Transverse colon (tissue), 4 donors: ENCODE measurements around the gene ARHGAP31. TPM values are rescaled to one million over a fixed set of nuclear protein-coding genes. Genes with fewer than 3 reads are reported as not detected.

Experiments used
- DNase-seq: peaks from one replicate; pipeline ENCODE4 v3.0.0-alpha.2; 2019
- H3K27ac ChIP-seq, 4 donors: fragments of 200-600 bp; sonication (generic); 2 replicates each; pipeline ENCODE4 v1.5.1; 2016 to 2018; ENCODE audit warnings: inconsistent platforms in 4 of 4
- H3K27me3 ChIP-seq: fragments of 200-600 bp; sonication (generic); 2 replicates; pipeline ENCODE4 v1.5.1; 2017; ENCODE audit warnings: inconsistent platforms
- H3K36me3 ChIP-seq, 4 donors: fragments of 200-600 bp; sonication (generic); 2 replicates each; pipeline ENCODE4 v1.5.1; 2017 to 2019; ENCODE audit warnings: inconsistent platforms in 4 of 4
- H3K4me1 ChIP-seq, 4 donors: fragments of 200-600 bp; sonication (generic); 2 replicates each; pipeline ENCODE4 v1.5.1; 2017 to 2020; ENCODE audit warnings: inconsistent platforms in 4 of 4
- H3K4me3 ChIP-seq, 4 donors: fragments of 200-600 bp; sonication (generic); 1 replicate in 1 of 4; 2 replicates in 3 of 4; pipeline versions ENCODE4 v1.5.1 to v1.6.1; 2017 to 2019; ENCODE audit warnings: inconsistent platforms in 4 of 4
- H3K9me3 ChIP-seq, 2 donors: fragments of 200-600 bp; sonication (generic); 2 replicates each; pipeline ENCODE4 v1.5.1; 2017 to 2019; ENCODE audit warnings: inconsistent platforms in 2 of 2
- CTCF ChIP-seq, 5 experiments: fragments of 200-600 bp in 3 of 5; fragments of 450-650 bp in 2 of 5; sonication (generic) in 3 of 5; IDR thresholded peaks; 1 replicate in 2 of 5; 2 replicates in 3 of 5; pipeline ENCODE4 v1.5.1; 2016 to 2017; ENCODE audit warnings: antibody characterized with exemption in 5 of 5, inconsistent platforms in 3 of 5, mild to moderate bottlenecking in 2 of 5, moderate library complexity in 1 of 5
- EP300 ChIP-seq: sonication (generic); formaldehyde crosslinking; IDR thresholded peaks from one replicate; pipeline ENCODE4 v1.6.1; 2017; ENCODE audit warnings: antibody characterized with exemption, low read depth
- POLR2A ChIP-seq: fragments of 450-650 bp; IDR thresholded peaks from one replicate; pipeline ENCODE4 v1.6.1; 2016; ENCODE audit warnings: antibody characterized with exemption, mild to moderate bottlenecking, moderate library complexity
- POLR2AphosphoS5 ChIP-seq, 3 donors: sonication (generic); formaldehyde crosslinking; IDR thresholded peaks; one replicate each; pipeline ENCODE4 v1.6.1; 2016; ENCODE audit warnings: antibody characterized with exemption in 3 of 3
- WGBS, 2 donors: methylation state at CpG; one replicate each; pipeline ENCODE4 v1.1.5; 2018; ENCODE audit warnings: low coverage in 1 of 2; 5-methylcytosine and 5-hydroxymethylcytosine counted together
- in situ Hi-C, 4 donors: fragments of 200-750 bp; cut with MboI; loops; one replicate each; pipeline versions ENCODE4 v1.15.0 to v1.15.1; 2017; ENCODE audit warnings: low sequenced_read_pairs in 3 of 4, low pct_ligation_motif_present in 1 of 4, low pct_unique_long_range_greater_than_20kb in 1 of 4
- intact Hi-C: fragments of 100-400 bp; cut with DNase I; formaldehyde crosslinking; loops from one replicate; pipeline ENCODE4 v1.15.1; 2023; ENCODE audit warnings: low total_unique reads
- total RNA-seq, 4 donors: library from RNA; depleted of rRNA; stranded (reverse); fragments of >200 nt; gene quantifications; one replicate each; pipeline ENCODE4 v1.1.0, GENCODE V29; 2016

Gene ARHGAP31
- total RNA-seq, 4 donors from 2014 or later, result 6.7 to 68.5 (median 9.6) TPM

GRCh38 chr3:119360736-119361462 lies 66.7 kb downstream of the ARHGAP31 start:
- Histone ChIP-seq H3K4me3 (no peak overlapping the region), H3K9me3 (no peaks in the 10 kb centered on the region), H3K27ac (no peak overlapping the region), H3K36me3 (no peaks in the 10 kb centered on the region), H3K4me1 (peaks cover 0 to 18% (median 5%) of the 10 kb centered on the region in 4 donors), H3K27me3 (no peaks in the 10 kb centered on the region)
- no peak for DNase-seq
- WGBS, 2 donors, result 82 to 87% methylated on average over 2 to 3 of the region's 3 CpGs
- intact Hi-C loops (no loop called here), in situ Hi-C loops (loop anchor here in 1 of 4 donors (25.0 kb wide), 1 partner anchor 474 kb away; no protein-coding TSS in a partner anchor)
- TF ChIP-seq EP300 (no peak), POLR2AphosphoS5 (IDR thresholded peaks at IDR 0.05) (no peak), POLR2A (no peak)

GRCh38 chr3:119362010-119362409 lies 67.8 kb downstream of the ARHGAP31 start:
- Histone ChIP-seq H3K27ac (no peak overlapping the region), H3K4me1 (peaks cover 0 to 15% (median 4%) of the 10 kb centered on the region in 4 donors), H3K27me3 (no peaks in the 10 kb centered on the region), H3K4me3 (no peak overlapping the region), H3K36me3 (peaks cover 0 to 6% (median 0%) of the 10 kb centered on the region in 4 donors), H3K9me3 (no peaks in the 10 kb centered on the region)
- no peak for DNase-seq
- TF ChIP-seq POLR2AphosphoS5 (IDR thresholded peaks at IDR 0.05) (no peak), EP300 (no peak), POLR2A (no peak), CTCF (IDR thresholded peaks at IDR 0.05) (no peak)
- 100% methylated on average over 2 of the region's 2 CpGs; no CpG with 5 or more reads in 1 of the 2 donors for WGBS, 2 donors
- in situ Hi-C loops (loop anchor here in 1 of 4 donors (25.0 kb wide), 1 partner anchor 475 kb away; no protein-coding TSS in a partner anchor), intact Hi-C loops (no loop called here)

GRCh38 chr3:119362940-119363725 lies 69.0 kb downstream of the ARHGAP31 start:
- Histone ChIP-seq H3K4me1 (peaks cover 0 to 8% (median 4%) of the 10 kb centered on the region in 4 donors), H3K4me3 (no peak overlapping the region), H3K27ac (no peak overlapping the region), H3K9me3 (no peaks in the 10 kb centered on the region), H3K27me3 (no peaks in the 10 kb centered on the region), H3K36me3 (peaks cover 0 to 6% (median 0%) of the 10 kb centered on the region in 4 donors)
- 90 to 94% methylated on average over 6 to 7 of the region's 7 CpGs for WGBS, 2 donors
- no peak for DNase-seq
- intact Hi-C loops (no loop called here), in situ Hi-C loops (loop anchor here in 1 of 4 donors (25.0 kb wide), 1 partner anchor 476 kb away; no protein-coding TSS in a partner anchor)
- TF ChIP-seq EP300 (no peak), POLR2A (no peak), CTCF (IDR thresholded peaks at IDR 0.05) (no peak), POLR2AphosphoS5 (IDR thresholded peaks at IDR 0.05) (no peak)

- 100% methylated on average over 1 of the region's 1 CpG for WGBS, 2 donors
These were observed 70.2 kb downstream of the ARHGAP31 start for GRCh38 chr3:119364401-119364800.

More at GRCh38 chr3:119364401-119364800, 70.2 kb downstream of the ARHGAP31 start:
- DNase-seq, result no peak
- Histone ChIP-seq H3K36me3 (peaks cover 0 to 6% (median 0%) of the 10 kb centered on the region in 4 donors), H3K27ac (no peak overlapping the region), H3K9me3 (no peaks in the 10 kb centered on the region), H3K4me1 (peaks cover 0 to 8% (median 3%) of the 10 kb centered on the region in 4 donors), H3K27me3 (no peaks in the 10 kb centered on the region), H3K4me3 (no peak overlapping the region)
- intact Hi-C loops (no loop called here), in situ Hi-C loops (loop anchor here in 1 of 4 donors (25.0 kb wide), 1 partner anchor 477 kb away; no protein-coding TSS in a partner anchor)
- TF ChIP-seq POLR2AphosphoS5 (IDR thresholded peaks at IDR 0.05) (no peak), EP300 (no peak), POLR2A (no peak), CTCF (IDR thresholded peaks at IDR 0.05) (no peak)
